CD14-positive monocyte (primary cell): ENCODE results near the gene GABBR2. TPM values are rescaled to one million over a fixed set of nuclear protein-coding genes. Genes with fewer than 3 reads are reported as not detected.

ENCODE experiments used
- DNase-seq, 3 donors: peaks; one replicate each; pipeline ENCODE4 v3.0.0-alpha.2; 2011 to 2022
- H2AFZ ChIP-seq: 2 replicates; pipeline ENCODE4 v1.6.0; 2012; ENCODE audit warnings: mild to moderate bottlenecking, low read depth, low read length, inconsistent platforms; ENCODE audit not compliant: insufficient read depth, poor library complexity, severe bottlenecking
- H3K27ac ChIP-seq, 2 donors: 1 replicate in 1 of 2; 2 replicates in 1 of 2; pipeline ENCODE4 v1.5.1; 2012 to 2013; ENCODE audit warnings: low read length in 2 of 2, control low read depth in 1 of 2, inconsistent platforms in 1 of 2, low read depth in 1 of 2, mild to moderate bottlenecking in 1 of 2
- H3K27me3 ChIP-seq, 2 donors: one replicate each; pipeline versions ENCODE4 v1.6.0 to v1.6.1; 2011 to 2013; ENCODE audit warnings: low read length in 2 of 2; ENCODE audit not compliant: control insufficient read depth in 2 of 2, insufficient read depth in 2 of 2
- H3K36me3 ChIP-seq, 2 donors: replicated peaks in 1 of 2; 1 replicate in 1 of 2; 2 replicates in 1 of 2; pipeline versions ENCODE4 v1.5.1 to v1.6.1; 2012 to 2013; ENCODE audit warnings: low read length in 2 of 2, control low read depth in 1 of 2, inconsistent platforms in 1 of 2, mild to moderate bottlenecking in 1 of 2; ENCODE audit not compliant: insufficient read depth in 2 of 2, control insufficient read depth in 1 of 2
- H3K4me1 ChIP-seq, 2 donors: 1 replicate in 1 of 2; 2 replicates in 1 of 2; pipeline versions ENCODE4 v1.5.1 to v1.6.1; 2012 to 2013; ENCODE audit warnings: low read length in 2 of 2, control low read depth in 1 of 2, inconsistent platforms in 1 of 2, mild to moderate bottlenecking in 1 of 2, moderate library complexity in 1 of 2; ENCODE audit not compliant: insufficient read depth in 2 of 2, control insufficient read depth in 1 of 2
- H3K4me2 ChIP-seq: replicated peaks from 2 replicates; pipeline ENCODE3; 2012; ENCODE audit warnings: low read length, moderate library complexity, mild to moderate bottlenecking; ENCODE audit not compliant: poor library complexity, severe bottlenecking; ENCODE audit errors: extremely low read depth
- H3K4me3 ChIP-seq, 3 experiments: fragments of 200-600 bp in 1 of 3; sonication (generic) in 1 of 3; replicated peaks in 1 of 3; 1 replicate in 2 of 3; 2 replicates in 1 of 3; pipeline ENCODE4 v1.5.1; 2011 to 2013; ENCODE audit warnings: low read length in 3 of 3, mild to moderate bottlenecking in 3 of 3, control low read depth in 2 of 3, low read depth in 2 of 3, inconsistent platforms in 1 of 3, moderate library complexity in 1 of 3
- H3K79me2 ChIP-seq: 2 replicates; pipeline ENCODE4 v1.6.0; 2012; ENCODE audit warnings: mild to moderate bottlenecking, control low read depth, inconsistent platforms, low read length, moderate library complexity; ENCODE audit not compliant: insufficient read depth
- H3K9ac ChIP-seq: 2 replicates; pipeline ENCODE4 v1.6.0; 2017; ENCODE audit warnings: low read length, mild to moderate bottlenecking; ENCODE audit not compliant: insufficient read depth, poor library complexity, severe bottlenecking
- H3K9me3 ChIP-seq, 2 donors: replicated peaks in 1 of 2; 1 replicate in 1 of 2; 2 replicates in 1 of 2; pipeline versions ENCODE4 v1.5.1 to v1.6.1; 2012 to 2013; ENCODE audit warnings: low read length in 2 of 2, control low read depth in 1 of 2; ENCODE audit not compliant: control insufficient read depth in 1 of 2, insufficient read depth in 1 of 2
- H4K20me1 ChIP-seq: 2 replicates; pipeline ENCODE4 v1.6.0; 2012; ENCODE audit warnings: mild to moderate bottlenecking, low read length, control low read depth, moderate library complexity; ENCODE audit not compliant: insufficient read depth
- H3K27ac Mint-ChIP-seq, 7 donors: one replicate each; pipeline ENCODE4 v1.8.0; 2020; ENCODE audit warnings: mild to moderate bottlenecking in 7 of 7, mixed read lengths in 7 of 7, moderate library complexity in 6 of 7, inconsistent platforms in 2 of 7
- H3K27me3 Mint-ChIP-seq, 3 donors: one replicate each; pipeline ENCODE4 v1.8.0; 2021 to 2022; ENCODE audit warnings: low read depth in 3 of 3, mild to moderate bottlenecking in 3 of 3, mixed read lengths in 3 of 3, moderate library complexity in 3 of 3, inconsistent platforms in 1 of 3
- H3K36me3 Mint-ChIP-seq, 2 donors: one replicate each; pipeline ENCODE4 v1.8.0; 2020; ENCODE audit warnings: mixed read lengths in 2 of 2, inconsistent platforms in 1 of 2, mild to moderate bottlenecking in 1 of 2
- H3K4me1 Mint-ChIP-seq: one replicate; pipeline ENCODE4 v1.8.0; 2020; ENCODE audit warnings: mild to moderate bottlenecking, mixed read lengths
- H3K4me3 Mint-ChIP-seq, 2 donors: one replicate each; pipeline ENCODE4 v1.8.0; 2020; ENCODE audit warnings: mild to moderate bottlenecking in 2 of 2, mixed read lengths in 2 of 2, moderate library complexity in 1 of 2
- H3K9me3 Mint-ChIP-seq, 7 donors: one replicate each; pipeline ENCODE4 v1.8.0; 2020 to 2022; ENCODE audit warnings: mixed read lengths in 7 of 7, mild to moderate bottlenecking in 6 of 7, moderate library complexity in 6 of 7, inconsistent platforms in 2 of 7
- CTCF ChIP-seq: fragments of 200-600 bp; IDR thresholded peaks from one replicate; pipeline ENCODE4 v1.8.0; 2022; ENCODE audit warnings: antibody characterized with exemption, mild to moderate bottlenecking
- WGBS: methylation state at CpG from one replicate; pipeline ENCODE4 v1.1.5; 2013; ENCODE audit warnings: missing lambda C conversion rate; ENCODE audit not compliant: insufficient coverage; 5-methylcytosine and 5-hydroxymethylcytosine counted together
- intact Hi-C, 2 donors: fragments of 100-400 bp; cut with micrococcal nuclease; formaldehyde crosslinking; loops; one replicate each; pipeline versions ENCODE4 v1.15.0 to v1.15.1; 2023
- polyA plus RNA-seq, 3 donors: library from polyadenylated mRNA; depleted of rRNA in 1 of 3; unstranded in 2 of 3; stranded (reverse) in 1 of 3; fragments of 300-500 nt in 2 of 3; fragments of >200 nt in 1 of 3; fragmentation: Illumina TruSeq in 2 of 3; gene quantifications; 1 replicate in 2 of 3; 2 replicates in 1 of 3; pipeline ENCODE4 v1.2.3, GENCODE V29; 2012 to 2021

Gene GABBR2
- polyA plus RNA-seq, 3 donors = not detected

GRCh38 chr9:98280162-98280561 lies 428.6 kb downstream of the GABBR2 start:
- Histone ChIP-seq H3K4me1 (no peaks in the 10 kb centered on the region), H3K27me3 (peaks cover 0 to 3% of the 10 kb centered on the region in 2 donors), H3K9me3 (no peaks in the 10 kb centered on the region), H3K4me3 (no peak overlapping the region), H3K4me2 (no peak overlapping the region), H2AFZ (no peak overlapping the region), H4K20me1 (no peaks in the 10 kb centered on the region), H3K79me2 (no peaks in the 10 kb centered on the region), H3K9ac (no peak overlapping the region), H3K36me3 (no peaks in the 10 kb centered on the region), H3K27ac (no peak overlapping the region)
- Mint-ChIP-seq H3K4me1 (peaks cover 4% of the 10 kb centered on the region), H3K4me3 (no peak overlapping the region), H3K27me3 (peaks cover 14 to 23% (median 23%) of the 10 kb centered on the region in 3 donors), H3K9me3 (peaks cover 0 to 6% (median 2%) of the 10 kb centered on the region in 7 donors), H3K27ac (no peak overlapping the region), H3K36me3 (no peaks in the 10 kb centered on the region)
- intact Hi-C loops = no loop called here
- WGBS = 87% methylated on average over 2 of the region's 2 CpGs
- no peak for DNase-seq
- no peak for TF ChIP-seq CTCF

- no peak for DNase-seq
- Histone ChIP-seq H3K79me2 (no peaks in the 10 kb centered on the region), H3K27ac (no peak overlapping the region), H3K9ac (no peak overlapping the region), H3K9me3 (no peaks in the 10 kb centered on the region), H4K20me1 (no peaks in the 10 kb centered on the region), H3K27me3 (peaks cover 0 to 3% of the 10 kb centered on the region in 2 donors), H3K4me2 (no peak overlapping the region), H3K36me3 (no peaks in the 10 kb centered on the region), H2AFZ (no peak overlapping the region), H3K4me1 (no peaks in the 10 kb centered on the region), H3K4me3 (no peak overlapping the region)
- Mint-ChIP-seq H3K27me3 (peaks cover 12 to 21% (median 17%) of the 10 kb centered on the region in 3 donors), H3K27ac (no peak overlapping the region), H3K4me1 (peaks cover 4% of the 10 kb centered on the region), H3K36me3 (no peaks in the 10 kb centered on the region), H3K9me3 (peaks cover 0 to 6% (median 2%) of the 10 kb centered on the region in 7 donors), H3K4me3 (no peak overlapping the region)
- no peak for TF ChIP-seq CTCF
- intact Hi-C loops = no loop called here
- WGBS = 89% methylated on average over 3 of the region's 10 CpGs
Observed at GRCh38 chr9:98276907-98277469, 431.7 kb downstream of the GABBR2 start.
